ENCODE data around the gene SLC26A6. TPM values are rescaled to one million over a fixed set of nuclear protein-coding genes. Genes with fewer than 3 reads are reported as not detected.
A peak's percentile ranks its signal among the peaks of the same experiment; 100 is the strongest.

Gene SLC26A6
- total RNA-seq, 1 donor from 2014 or later: 35.9 TPM

- H3K27ac Mint-ChIP-seq: peak within 1 kb of the TSS; percentile 97
- H3K27me3 Mint-ChIP-seq: no peaks in the 10 kb centered on the region
- H3K9me3 Mint-ChIP-seq (ENCODE audit: low read depth): no peaks in the 10 kb centered on the region
- H3K4me3 Mint-ChIP-seq (ENCODE audit: low read depth): peak within 1 kb of the TSS; percentile 99
- TF ChIP-seq CTCF (IDR thresholded peaks at IDR 0.05; ENCODE audit: unreplicated experiment): peak; percentile 67
- H3K36me3 Mint-ChIP-seq (ENCODE audit: insufficient read depth): peaks cover 8% of the 10 kb centered on the region
- peak; percentile 89 for DNase-seq (ENCODE audit: low spot score, unreplicated experiment)
- peaks cover 23% of the 10 kb centered on the region for H3K4me1 Mint-ChIP-seq (ENCODE audit: low read depth)
Measured at GRCh38 chr3:48609088-48610005, 25.9 kb downstream of the SLC26A6 start, which contains the start of gene UQCRC1. TSS of gene UQCRC1 (minus strand) at chr3:48609646. CDS start at chr3:48609620, 26 bp downstream.

GRCh38 chr3:48607519-48607918 lies 27.7 kb downstream of the SLC26A6 start:
- peaks cover 20% of the 10 kb centered on the region for H3K4me1 Mint-ChIP-seq (ENCODE audit: low read depth)
- H3K9me3 Mint-ChIP-seq (ENCODE audit: low read depth): no peaks in the 10 kb centered on the region
- no peak overlapping the region for H3K27ac Mint-ChIP-seq
- no peak for TF ChIP-seq CTCF (IDR thresholded peaks at IDR 0.05; ENCODE audit: unreplicated experiment)
- H3K36me3 Mint-ChIP-seq (ENCODE audit: insufficient read depth): peaks cover 13% of the 10 kb centered on the region
- no peak for DNase-seq (ENCODE audit: low spot score, unreplicated experiment)
- peak overlapping the region; percentile 99 for H3K4me3 Mint-ChIP-seq (ENCODE audit: low read depth)
- H3K27me3 Mint-ChIP-seq: no peaks in the 10 kb centered on the region

GRCh38 chr3:48601622-48601994 lies 33.7 kb downstream of the SLC26A6 start:
- TF ChIP-seq CTCF (IDR thresholded peaks at IDR 0.05; ENCODE audit: unreplicated experiment): no peak
- no peak overlapping the region for H3K4me3 Mint-ChIP-seq (ENCODE audit: low read depth)
- no peaks in the 10 kb centered on the region for H3K27me3 Mint-ChIP-seq
- no peaks in the 10 kb centered on the region for H3K4me1 Mint-ChIP-seq (ENCODE audit: low read depth)
- DNase-seq (ENCODE audit: low spot score, unreplicated experiment): no peak
- peaks cover 14% of the 10 kb centered on the region for H3K36me3 Mint-ChIP-seq (ENCODE audit: insufficient read depth)
- H3K9me3 Mint-ChIP-seq (ENCODE audit: low read depth): no peaks in the 10 kb centered on the region
- H3K27ac Mint-ChIP-seq: no peak overlapping the region

- H3K4me1 Mint-ChIP-seq (ENCODE audit: low read depth): no peaks in the 10 kb centered on the region
- no peak overlapping the region for H3K27ac Mint-ChIP-seq
- no peaks in the 10 kb centered on the region for H3K9me3 Mint-ChIP-seq (ENCODE audit: low read depth)
- no peak for TF ChIP-seq CTCF (IDR thresholded peaks at IDR 0.05; ENCODE audit: unreplicated experiment)
- H3K4me3 Mint-ChIP-seq (ENCODE audit: low read depth): no peak overlapping the region
- H3K27me3 Mint-ChIP-seq: peaks cover 3% of the 10 kb centered on the region
- peaks cover 14% of the 10 kb centered on the region for H3K36me3 Mint-ChIP-seq (ENCODE audit: insufficient read depth)
- no peak for DNase-seq (ENCODE audit: low spot score, unreplicated experiment)
Measured at GRCh38 chr3:48600711-48601621, 34.3 kb downstream of the SLC26A6 start.
